Measurements from ENCODE around the gene ZDHHC24. TPM values are rescaled to one million over a fixed set of nuclear protein-coding genes. Genes with fewer than 3 reads are reported as not detected.

The ZDHHC24 gene
- total and polyA plus RNA-seq, 2 donors from 2014 or later = 13.2 to 18.7 TPM

GRCh38 chr11:66529655-66530054 lies 16.2 kb downstream of the ZDHHC24 start:
- DNase-seq (no peak), FAIRE-seq (no peak)

GRCh38 chr11:66529069-66529468 lies 16.8 kb downstream of the ZDHHC24 start:
- peaks cover 0 to 5% (median 2%) of the 10 kb centered on the region in 3 donors for H3K36me3 ChIP-seq (ENCODE audit: control insufficient read depth in 2 of 3, insufficient read depth in 3 of 3, low read length in 3 of 3)
- intact Hi-C loops (cut with DNase I) = no loop called here
- no peak for DNase-seq
- H3K9ac ChIP-seq (ENCODE audit: low read length in 3 of 3) = no peak overlapping the region
- TF ChIP-seq CTCF (IDR thresholded peaks at IDR 0.05; ENCODE audit: borderline replicate concordance, extremely low read depth, insufficient read depth) = no peak
- H3K27me3 ChIP-seq (ENCODE audit: control insufficient read depth, insufficient read depth, low read length) = no peaks in the 10 kb centered on the region
- H3K4me1 ChIP-seq (ENCODE audit: control insufficient read depth in 2 of 3, insufficient read depth in 2 of 3, low read depth in 1 of 3, low read length in 3 of 3) = peaks cover 0 to 6% (median 3%) of the 10 kb centered on the region in 3 donors
- no peak overlapping the region for H3K27ac ChIP-seq (ENCODE audit: low read depth in 2 of 2, low read length in 2 of 2)
- H3K4me3 ChIP-seq (ENCODE audit: low read length in 3 of 3) = no peak overlapping the region
- FAIRE-seq = no peak
- no peaks in the 10 kb centered on the region for H3K9me3 ChIP-seq (ENCODE audit: control insufficient read depth in 2 of 3, insufficient read depth in 1 of 3, low read length in 3 of 3)

More at GRCh38 chr11:66529655-66530054, 16.2 kb downstream of the ZDHHC24 start:
- Histone ChIP-seq H3K27ac (ENCODE audit: low read depth in 2 of 2, low read length in 2 of 2) (no peak overlapping the region), H3K9ac (ENCODE audit: low read length in 3 of 3) (no peak overlapping the region), H3K27me3 (ENCODE audit: control insufficient read depth, insufficient read depth, low read length) (no peaks in the 10 kb centered on the region), H3K4me1 (ENCODE audit: control insufficient read depth in 2 of 3, insufficient read depth in 2 of 3, low read depth in 1 of 3, low read length in 3 of 3) (peaks cover 0 to 6% (median 3%) of the 10 kb centered on the region in 3 donors), H3K36me3 (ENCODE audit: control insufficient read depth in 2 of 3, insufficient read depth in 3 of 3, low read length in 3 of 3) (peaks cover 0 to 5% (median 2%) of the 10 kb centered on the region in 3 donors), H3K9me3 (ENCODE audit: control insufficient read depth in 2 of 3, insufficient read depth in 1 of 3, low read length in 3 of 3) (no peaks in the 10 kb centered on the region), H3K4me3 (ENCODE audit: low read length in 3 of 3) (no peak overlapping the region)
- TF ChIP-seq CTCF (IDR thresholded peaks at IDR 0.05; ENCODE audit: borderline replicate concordance, extremely low read depth, insufficient read depth) = no peak
- intact Hi-C loops (cut with DNase I) = no loop called here

- Histone ChIP-seq H3K27me3 (ENCODE audit: control insufficient read depth, insufficient read depth, low read length) (no peaks in the 10 kb centered on the region), H3K9ac (ENCODE audit: low read length in 3 of 3) (no peak overlapping the region), H3K9me3 (ENCODE audit: control insufficient read depth in 2 of 3, insufficient read depth in 1 of 3, low read length in 3 of 3) (no peaks in the 10 kb centered on the region), H3K36me3 (ENCODE audit: control insufficient read depth in 2 of 3, insufficient read depth in 3 of 3, low read length in 3 of 3) (peaks cover 2 to 18% (median 18%) of the 10 kb centered on the region in 3 donors), H3K4me3 (ENCODE audit: low read length in 3 of 3) (no peak overlapping the region), H3K4me1 (ENCODE audit: control insufficient read depth in 2 of 3, insufficient read depth in 2 of 3, low read depth in 1 of 3, low read length in 3 of 3) (no peaks in the 10 kb centered on the region), H3K27ac (ENCODE audit: low read depth in 2 of 2, low read length in 2 of 2) (no peak overlapping the region)
- no peak for TF ChIP-seq CTCF (IDR thresholded peaks at IDR 0.05; ENCODE audit: borderline replicate concordance, extremely low read depth, insufficient read depth)
- intact Hi-C loops (cut with DNase I) = no loop called here
- FAIRE-seq (no peak), DNase-seq (no peak)
These were observed 21.4 kb downstream of the ZDHHC24 start for GRCh38 chr11:66524304-66525040.

Data from kidney (tissue), 14 donors.